GM18517 (cell line): ENCODE data around the gene PNPLA8.
"Not testable (repeated sequence)": the region's sequence is repeated elsewhere in the genome, so short reads cannot be mapped to it uniquely, and the experiment has no call there.

Source experiments
- ATAC-seq: cut with Tn5 transposase; IDR thresholded peaks from one replicate; pipeline ENCODE4 v1.9.1; 2021; ENCODE audit warnings: mild to moderate bottlenecking, moderate library complexity; ENCODE audit not compliant: unreplicated experiment

PNPLA8 gene

GRCh38 chr7:108480311-108480710 lies 45.6 kb downstream of the PNPLA8 start:
- no peak for ATAC-seq

- ATAC-seq: no peak
These were observed 46.2 kb downstream of the PNPLA8 start for GRCh38 chr7:108479751-108480150.

GRCh38 chr7:108479118-108479517 lies 46.8 kb downstream of the PNPLA8 start:
- ATAC-seq: no peak

- no peak for ATAC-seq
These were observed 57.7 kb downstream of the PNPLA8 start for GRCh38 chr7:108468246-108468645.

- no peak for ATAC-seq
These were observed 58.5 kb downstream of the PNPLA8 start for GRCh38 chr7:108467391-108467790.

- not testable (repeated sequence) for ATAC-seq
These were observed 59.6 kb downstream of the PNPLA8 start for GRCh38 chr7:108466322-108466721.

GRCh38 chr7:108464743-108465142 lies 61.2 kb downstream of the PNPLA8 start:
- no peak for ATAC-seq

- no peak for ATAC-seq
These were observed 62.3 kb downstream of the PNPLA8 start for GRCh38 chr7:108463613-108464012.

- no peak for ATAC-seq
These were observed 64.1 kb downstream of the PNPLA8 start for GRCh38 chr7:108461840-108462239.

- no peak for ATAC-seq
These were observed 65.0 kb downstream of the PNPLA8 start for GRCh38 chr7:108460964-108461363.

- ATAC-seq: peak; percentile 54
These were observed 65.9 kb downstream of the PNPLA8 start for GRCh38 chr7:108459922-108460551.

- no peak for ATAC-seq
These were observed 68.1 kb downstream of the PNPLA8 start for GRCh38 chr7:108457871-108458270.

GRCh38 chr7:108456845-108457540 lies 68.9 kb downstream of the PNPLA8 start:
- no peak for ATAC-seq

- ATAC-seq: no peak
These were observed 69.8 kb downstream of the PNPLA8 start, which contains the start of gene NRCAM for GRCh38 chr7:108455998-108456677. Gene NRCAM, minus strand, starts transcription at chr7:108456436. Its CDS starts 216,372 bp downstream, at chr7:108240064.

GRCh38 chr7:108455551-108455997 lies 70.4 kb downstream of the PNPLA8 start:
- no peak for ATAC-seq

GRCh38 chr7:108454674-108455550 lies 71.0 kb downstream of the PNPLA8 start:
- no peak for ATAC-seq

GRCh38 chr7:108454317-108454673 lies 71.6 kb downstream of the PNPLA8 start:
- no peak for ATAC-seq

- ATAC-seq: no peak
These were observed 72.6 kb downstream of the PNPLA8 start for GRCh38 chr7:108453320-108453719.

GRCh38 chr7:108452707-108453106 lies 73.2 kb downstream of the PNPLA8 start:
- peak; percentile 62 for ATAC-seq

- ATAC-seq: no peak
These were observed 74.6 kb downstream of the PNPLA8 start for GRCh38 chr7:108451296-108451848.

GRCh38 chr7:108450160-108450559 lies 75.8 kb downstream of the PNPLA8 start:
- no peak for ATAC-seq
